Thyroid gland (tissue), 4 donors: ENCODE data around the gene IQGAP3.

Source experiments
- POLR2A ChIP-seq, 2 donors: fragments of 450-650 bp; IDR thresholded peaks; one replicate each; pipeline ENCODE4 v1.6.1; 2017; ENCODE audit warnings: antibody characterized with exemption in 2 of 2, mild to moderate bottlenecking in 2 of 2, moderate library complexity in 1 of 2
- TF ChIP-seq, protein P1 (sequence below), 6 experiments: fragments of 200-600 bp in 3 of 6; fragments of 450-650 bp in 3 of 6; sonication (generic) in 3 of 6; IDR thresholded peaks; one replicate each; pipeline ENCODE4 v1.5.1; 2016 to 2019; ENCODE audit warnings: antibody characterized with exemption in 6 of 6, mild to moderate bottlenecking in 2 of 6, inconsistent platforms in 1 of 6, moderate library complexity in 1 of 6

- TF ChIP-seq, protein P1, sequence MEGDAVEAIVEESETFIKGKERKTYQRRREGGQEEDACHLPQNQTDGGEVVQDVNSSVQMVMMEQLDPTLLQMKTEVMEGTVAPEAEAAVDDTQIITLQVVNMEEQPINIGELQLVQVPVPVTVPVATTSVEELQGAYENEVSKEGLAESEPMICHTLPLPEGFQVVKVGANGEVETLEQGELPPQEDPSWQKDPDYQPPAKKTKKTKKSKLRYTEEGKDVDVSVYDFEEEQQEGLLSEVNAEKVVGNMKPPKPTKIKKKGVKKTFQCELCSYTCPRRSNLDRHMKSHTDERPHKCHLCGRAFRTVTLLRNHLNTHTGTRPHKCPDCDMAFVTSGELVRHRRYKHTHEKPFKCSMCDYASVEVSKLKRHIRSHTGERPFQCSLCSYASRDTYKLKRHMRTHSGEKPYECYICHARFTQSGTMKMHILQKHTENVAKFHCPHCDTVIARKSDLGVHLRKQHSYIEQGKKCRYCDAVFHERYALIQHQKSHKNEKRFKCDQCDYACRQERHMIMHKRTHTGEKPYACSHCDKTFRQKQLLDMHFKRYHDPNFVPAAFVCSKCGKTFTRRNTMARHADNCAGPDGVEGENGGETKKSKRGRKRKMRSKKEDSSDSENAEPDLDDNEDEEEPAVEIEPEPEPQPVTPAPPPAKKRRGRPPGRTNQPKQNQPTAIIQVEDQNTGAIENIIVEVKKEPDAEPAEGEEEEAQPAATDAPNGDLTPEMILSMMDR (IDR thresholded peaks at IDR 0.05), result no peak
- TF ChIP-seq POLR2A (IDR thresholded peaks at IDR 0.05), result no peak
These were observed 24.4 kb downstream of the IQGAP3 start for GRCh38 chr1:156547982-156548381.
